Measurements from ENCODE around the gene CDH26.

The CDH26 gene

GRCh38 chr20:60054716-60055634 is 96.8 kb downstream of the CDH26 start:
- Histone ChIP-seq H3K9me3 (no peaks in the 10 kb centered on the region), H3K4me3 (ENCODE audit: low read depth, low read length) (no peak overlapping the region), H3K36me3 (no peaks in the 10 kb centered on the region), H3K27me3 (no peaks in the 10 kb centered on the region; the same call in 1 of the 2 replicates), H3K4me1 (peaks cover 8% of the 10 kb centered on the region)
- no peak for TF ChIP-seq CTCF (IDR thresholded peaks at IDR 0.05; ENCODE audit: low read depth, low read length)
- DNase-seq: no peak

GRCh38 chr20:60055740-60056139 is 97.5 kb downstream of the CDH26 start:
- DNase-seq: no peak
- Histone ChIP-seq H3K9me3 (no peaks in the 10 kb centered on the region), H3K4me1 (peaks cover 8% of the 10 kb centered on the region), H3K27me3 (no peaks in the 10 kb centered on the region; the same call in 1 of the 2 replicates), H3K36me3 (no peaks in the 10 kb centered on the region), H3K4me3 (ENCODE audit: low read depth, low read length) (no peak overlapping the region)
- TF ChIP-seq CTCF (IDR thresholded peaks at IDR 0.05; ENCODE audit: low read depth, low read length): no peak

GRCh38 chr20:60056407-60057122 is 98.3 kb downstream of the CDH26 start:
- no peak for TF ChIP-seq CTCF (IDR thresholded peaks at IDR 0.05; ENCODE audit: low read depth, low read length)
- Histone ChIP-seq H3K9me3 (no peaks in the 10 kb centered on the region), H3K4me3 (ENCODE audit: low read depth, low read length) (no peak overlapping the region), H3K4me1 (peaks cover 8% of the 10 kb centered on the region), H3K36me3 (no peaks in the 10 kb centered on the region), H3K27me3 (no peaks in the 10 kb centered on the region; the same call in 1 of the 2 replicates)
- DNase-seq: no peak

- Histone ChIP-seq H3K9me3 (no peaks in the 10 kb centered on the region), H3K36me3 (no peaks in the 10 kb centered on the region), H3K27me3 (no peaks in the 10 kb centered on the region; the same call in 1 of the 2 replicates), H3K4me1 (peaks cover 8% of the 10 kb centered on the region), H3K4me3 (ENCODE audit: low read depth, low read length) (no peak overlapping the region)
- TF ChIP-seq CTCF (IDR thresholded peaks at IDR 0.05; ENCODE audit: low read depth, low read length): peak; percentile 90
- DNase-seq: peak; percentile 70
These were observed 99.1 kb downstream of the CDH26 start for GRCh38 chr20:60057123-60057865.

- peak; percentile 76 for DNase-seq
- no peaks in the 10 kb centered on the region for H3K36me3 ChIP-seq
- H3K9me3 ChIP-seq: no peaks in the 10 kb centered on the region
- H3K4me1 ChIP-seq: peaks cover 13% of the 10 kb centered on the region
- no peaks in the 10 kb centered on the region; the same call in 1 of the 2 replicates for H3K27me3 ChIP-seq
- no peak overlapping the region for H3K4me3 ChIP-seq (ENCODE audit: low read depth, low read length)
- no peak for TF ChIP-seq CTCF (IDR thresholded peaks at IDR 0.05; ENCODE audit: low read depth, low read length)
These were observed 99.9 kb downstream of the CDH26 start for GRCh38 chr20:60057866-60058807.
